ENCODE data around the gene GPHN.

Gene GPHN

GRCh38 chr14:66472251-66472650, 35.7 kb upstream of the GPHN start:
- peaks cover 15% of the 10 kb centered on the region for H3K36me3 Mint-ChIP-seq (ENCODE audit: low read depth)
- peaks cover 34% of the 10 kb centered on the region for H3K9me3 Mint-ChIP-seq
- H3K4me1 Mint-ChIP-seq = no peaks in the 10 kb centered on the region
- no peak for TF ChIP-seq CTCF (IDR thresholded peaks at IDR 0.05; ENCODE audit: unreplicated experiment in 3 of 3)
- H3K27ac Mint-ChIP-seq = no peak overlapping the region
- H3K27me3 Mint-ChIP-seq (ENCODE audit: low read depth) = no peaks in the 10 kb centered on the region
- no peak overlapping the region for H3K4me3 Mint-ChIP-seq

- no peak for TF ChIP-seq CTCF (IDR thresholded peaks at IDR 0.05; ENCODE audit: unreplicated experiment in 3 of 3)
- no peaks in the 10 kb centered on the region for H3K27me3 Mint-ChIP-seq (ENCODE audit: low read depth)
- peaks cover 15% of the 10 kb centered on the region for H3K36me3 Mint-ChIP-seq (ENCODE audit: low read depth)
- H3K27ac Mint-ChIP-seq = no peak overlapping the region
- H3K4me3 Mint-ChIP-seq = no peak overlapping the region
- H3K4me1 Mint-ChIP-seq = no peaks in the 10 kb centered on the region
- H3K9me3 Mint-ChIP-seq = peaks cover 29% of the 10 kb centered on the region
Observed at GRCh38 chr14:66473223-66473622, 34.7 kb upstream of the GPHN start.

GRCh38 chr14:66476964-66477363, 31.0 kb upstream of the GPHN start:
- TF ChIP-seq CTCF (IDR thresholded peaks at IDR 0.05; ENCODE audit: unreplicated experiment in 3 of 3) = no peak
- peaks cover 17% of the 10 kb centered on the region for H3K9me3 Mint-ChIP-seq
- H3K27me3 Mint-ChIP-seq (ENCODE audit: low read depth) = no peaks in the 10 kb centered on the region
- no peak overlapping the region for H3K27ac Mint-ChIP-seq
- no peaks in the 10 kb centered on the region for H3K4me1 Mint-ChIP-seq
- H3K4me3 Mint-ChIP-seq = no peak overlapping the region
- H3K36me3 Mint-ChIP-seq (ENCODE audit: low read depth) = peaks cover 5% of the 10 kb centered on the region

GRCh38 chr14:66477567-66477966, 30.4 kb upstream of the GPHN start:
- Mint-ChIP-seq H3K4me3 (no peak overlapping the region), H3K27ac (no peak overlapping the region), H3K4me1 (no peaks in the 10 kb centered on the region), H3K27me3 (ENCODE audit: low read depth) (no peaks in the 10 kb centered on the region), H3K36me3 (ENCODE audit: low read depth) (peaks cover 4% of the 10 kb centered on the region), H3K9me3 (peaks cover 11% of the 10 kb centered on the region)
- TF ChIP-seq CTCF (IDR thresholded peaks at IDR 0.05; ENCODE audit: unreplicated experiment in 3 of 3) = no peak

GRCh38 chr14:66482873-66483272, 25.1 kb upstream of the GPHN start:
- Mint-ChIP-seq H3K36me3 (ENCODE audit: low read depth) (no peaks in the 10 kb centered on the region), H3K4me1 (peaks cover 11% of the 10 kb centered on the region), H3K27ac (no peak overlapping the region), H3K4me3 (no peak overlapping the region), H3K9me3 (no peaks in the 10 kb centered on the region), H3K27me3 (ENCODE audit: low read depth) (no peaks in the 10 kb centered on the region)
- no peak for TF ChIP-seq CTCF (IDR thresholded peaks at IDR 0.05; ENCODE audit: unreplicated experiment in 3 of 3)

- Mint-ChIP-seq H3K9me3 (no peaks in the 10 kb centered on the region), H3K27ac (no peak overlapping the region), H3K4me1 (peaks cover 11% of the 10 kb centered on the region), H3K4me3 (no peak overlapping the region), H3K36me3 (ENCODE audit: low read depth) (no peaks in the 10 kb centered on the region), H3K27me3 (ENCODE audit: low read depth) (no peaks in the 10 kb centered on the region)
- no peak for TF ChIP-seq CTCF (IDR thresholded peaks at IDR 0.05; ENCODE audit: unreplicated experiment in 3 of 3)
Observed at GRCh38 chr14:66483322-66483721, 24.6 kb upstream of the GPHN start.

Data from nephron (organoid).